Neuronal stem cell (in vitro differentiated cells): ENCODE measurements around the gene GAMT.

ENCODE experiments used
- DNase-seq: peaks from one replicate; pipeline ENCODE4 v3.0.0-alpha.2; 2013; ENCODE audit warnings: low spot score
- H2AFZ ChIP-seq: one replicate; pipeline ENCODE4 v1.6.1; 2013; ENCODE audit warnings: mild to moderate bottlenecking, low read length, inconsistent platforms
- H2AK5ac ChIP-seq: 2 replicates; pipeline ENCODE4 v1.6.1; 2013; ENCODE audit warnings: low read depth, mild to moderate bottlenecking, inconsistent platforms, low read length, moderate library complexity, mixed read lengths
- H2BK120ac ChIP-seq: 2 replicates; pipeline ENCODE4 v1.6.1; 2013; ENCODE audit warnings: low read depth, mild to moderate bottlenecking, inconsistent platforms, low read length, moderate library complexity, mixed read lengths
- H2BK12ac ChIP-seq: one replicate; pipeline ENCODE4 v1.6.1; 2013; ENCODE audit warnings: low read length, inconsistent platforms
- H2BK15ac ChIP-seq: 2 replicates; pipeline ENCODE4 v1.6.1; 2013; ENCODE audit warnings: mild to moderate bottlenecking, low read length, inconsistent platforms, mixed read lengths
- H2BK5ac ChIP-seq: one replicate; pipeline ENCODE4 v1.6.1; 2013; ENCODE audit warnings: inconsistent platforms, mild to moderate bottlenecking, low read length, moderate library complexity
- H3K14ac ChIP-seq: one replicate; pipeline ENCODE4 v1.6.1; 2013; ENCODE audit warnings: low read length, inconsistent platforms
- H3K18ac ChIP-seq: 2 replicates; pipeline ENCODE4 v1.6.1; 2013; ENCODE audit warnings: low read length, inconsistent platforms
- H3K23ac ChIP-seq: 2 replicates; pipeline ENCODE4 v1.6.1; 2013; ENCODE audit warnings: low read depth, mild to moderate bottlenecking, mixed read lengths, low read length, inconsistent platforms; ENCODE audit not compliant: poor library complexity
- H3K27ac ChIP-seq: replicated peaks from 3 replicates; pipeline ENCODE4 v1.5.1; 2013; ENCODE audit warnings: low read length, inconsistent platforms
- H3K27me3 ChIP-seq, 3 experiments: 2 replicates each; pipeline ENCODE4 v1.6.1; 2013; ENCODE audit warnings: low read length in 3 of 3, mild to moderate bottlenecking in 2 of 3, inconsistent platforms in 1 of 3, low read depth in 1 of 3, mixed read lengths in 1 of 3, moderate library complexity in 1 of 3; ENCODE audit not compliant: control insufficient read depth in 3 of 3, insufficient read depth in 3 of 3
- H3K36me3 ChIP-seq, 2 donors: replicated peaks in 1 of 2; 2 replicates each; pipeline ENCODE4 v1.6.1; 2013; ENCODE audit warnings: low read length in 2 of 2; ENCODE audit not compliant: control insufficient read depth in 2 of 2, insufficient read depth in 2 of 2
- H3K4ac ChIP-seq: 2 replicates; pipeline ENCODE4 v1.6.1; 2013; ENCODE audit warnings: inconsistent platforms, mild to moderate bottlenecking, low read length, moderate library complexity
- H3K4me1 ChIP-seq, 2 donors: 1 replicate in 1 of 2; 2 replicates in 1 of 2; pipeline ENCODE4 v1.6.1; 2013; ENCODE audit warnings: low read length in 2 of 2, low read depth in 1 of 2; ENCODE audit not compliant: control insufficient read depth in 2 of 2, insufficient read depth in 1 of 2
- H3K4me2 ChIP-seq: one replicate; pipeline ENCODE4 v1.6.1; 2013; ENCODE audit warnings: mild to moderate bottlenecking, low read length, inconsistent platforms; ENCODE audit not compliant: insufficient read depth, poor library complexity, severe bottlenecking
- H3K4me3 ChIP-seq, 2 donors: 2 replicates each; pipeline ENCODE4 v1.5.1; 2013; ENCODE audit warnings: low read length in 2 of 2, mild to moderate bottlenecking in 2 of 2, inconsistent platforms in 1 of 2, moderate library complexity in 1 of 2
- H3K79me1 ChIP-seq: one replicate; pipeline ENCODE4 v1.6.1; 2013; ENCODE audit warnings: low read depth, mild to moderate bottlenecking, inconsistent platforms, low read length, moderate library complexity
- H3K9ac ChIP-seq: one replicate; pipeline ENCODE4 v1.6.1; 2013; ENCODE audit warnings: mild to moderate bottlenecking, low read depth, low read length, inconsistent platforms; ENCODE audit not compliant: poor library complexity
- H3K9me3 ChIP-seq, 2 donors: replicated peaks in 1 of 2; 2 replicates each; pipeline versions ENCODE3 to v1.6.1; 2013; ENCODE audit warnings: low read length in 2 of 2, mild to moderate bottlenecking in 2 of 2, inconsistent platforms in 1 of 2, low read depth in 1 of 2, mixed read lengths in 1 of 2, moderate library complexity in 1 of 2; ENCODE audit not compliant: control insufficient read depth in 2 of 2, insufficient read depth in 1 of 2
- H4K8ac ChIP-seq: one replicate; pipeline ENCODE4 v1.6.1; 2013; ENCODE audit warnings: low read depth, mild to moderate bottlenecking, inconsistent platforms, low read length, moderate library complexity
- H4K91ac ChIP-seq: one replicate; pipeline ENCODE4 v1.6.1; 2013; ENCODE audit warnings: low read length, low read depth, mild to moderate bottlenecking, inconsistent platforms; ENCODE audit not compliant: poor library complexity
- WGBS, 2 donors: extraction: QIAGEN DNeasy Blood & Tissue Kit; methylation state at CpG; one replicate each; pipeline ENCODE4 v1.1.7; 2013; ENCODE audit warnings: missing lambda C conversion rate in 2 of 2, mixed read lengths in 1 of 2; ENCODE audit not compliant: insufficient read length in 2 of 2, insufficient replicate concordance in 1 of 2; ENCODE audit errors: extremely low coverage in 2 of 2; 5-methylcytosine and 5-hydroxymethylcytosine counted together

The GAMT gene

DNA sequence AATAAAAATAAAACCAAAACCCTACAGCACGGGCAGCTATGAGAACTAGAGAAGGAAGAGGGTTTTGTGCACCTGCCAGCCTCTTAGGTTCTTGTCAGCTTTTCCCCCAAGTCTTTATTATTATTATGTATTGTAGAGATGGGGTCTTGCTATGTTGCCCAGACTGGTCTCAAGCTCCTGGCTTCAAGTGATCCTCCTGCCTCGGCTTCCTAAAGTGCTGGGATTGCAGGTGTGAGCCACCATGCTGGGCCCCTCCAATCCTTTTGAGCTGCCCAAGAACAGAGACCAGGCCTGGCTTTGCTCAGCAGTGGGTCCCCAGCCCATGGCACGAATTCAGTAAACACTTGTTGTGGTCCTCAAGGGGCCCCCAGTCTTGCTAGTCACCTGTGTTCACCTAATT lies 19.1 kb downstream of the GAMT start:
- H3K27me3 ChIP-seq = no peaks in the 10 kb centered on the region
- no peak overlapping the region for H3K4me3 ChIP-seq
- H2BK15ac ChIP-seq = peak overlapping the region; percentile 45
- no peak overlapping the region for H2BK12ac ChIP-seq
- no peak for DNase-seq
- H2AFZ ChIP-seq = no peak overlapping the region
- H3K4ac ChIP-seq = no peak overlapping the region
- H3K23ac ChIP-seq = no peak overlapping the region
- no peak overlapping the region for H4K8ac ChIP-seq
- no peak overlapping the region for H3K14ac ChIP-seq
- H2AK5ac ChIP-seq = peak overlapping the region; percentile 60
- H3K4me1 ChIP-seq = peaks cover 5 to 12% of the 10 kb centered on the region in 2 donors
- WGBS, 2 donors = no CpG with 5 or more reads among the region's 3 CpGs
- H2BK120ac ChIP-seq = peak overlapping the region; percentile 6
- H3K9me3 ChIP-seq = no peaks in the 10 kb centered on the region
- H3K79me1 ChIP-seq = peaks cover 8% of the 10 kb centered on the region
- H4K91ac ChIP-seq = no peak overlapping the region
- H3K18ac ChIP-seq = no peak overlapping the region
- no peak overlapping the region for H3K9ac ChIP-seq
- H3K36me3 ChIP-seq = peaks cover 8 to 10% of the 10 kb centered on the region in 2 donors
- H3K4me2 ChIP-seq = no peak overlapping the region
- no peak overlapping the region for H3K27ac ChIP-seq
- H2BK5ac ChIP-seq = no peak overlapping the region

DNA sequence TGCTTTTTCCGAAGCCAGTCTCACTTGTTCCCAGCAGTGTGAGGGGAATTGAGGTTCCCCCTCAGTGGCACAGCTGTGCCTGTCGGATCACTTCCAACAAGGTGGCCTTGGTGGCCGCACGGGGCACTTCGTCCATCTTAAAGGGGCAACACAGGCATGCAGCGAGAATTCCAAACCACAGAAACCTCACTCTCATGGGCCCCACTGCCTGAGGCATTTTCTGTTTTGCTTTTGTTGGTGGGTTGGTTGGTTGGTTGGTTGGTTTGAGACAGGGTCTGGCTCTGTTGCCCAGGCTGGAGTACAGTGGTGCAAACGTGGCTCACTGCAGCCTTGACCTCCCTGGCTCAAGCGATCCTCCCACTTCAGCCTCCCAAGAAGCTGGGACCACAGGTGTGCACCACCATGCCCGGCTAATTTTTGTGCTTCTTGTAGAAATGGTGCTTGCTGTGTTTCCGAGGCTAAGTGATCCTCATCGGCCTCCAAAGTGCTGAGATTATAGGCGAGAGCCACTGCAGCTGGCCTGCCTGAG lies 21.3 kb downstream of the GAMT start:
- Histone ChIP-seq H3K4me3 (no peak overlapping the region), H3K9me3 (peaks cover 0 to 3% of the 10 kb centered on the region in 2 donors), H2BK12ac (no peak overlapping the region), H3K36me3 (peaks cover 11 to 21% of the 10 kb centered on the region in 2 donors), H3K79me1 (peaks cover 6% of the 10 kb centered on the region), H2AK5ac (peak overlapping the region; percentile 95), H3K27ac (no peak overlapping the region), H3K4ac (no peak overlapping the region), H4K8ac (peak overlapping the region; percentile 30), H2BK120ac (no peak overlapping the region), H2AFZ (no peak overlapping the region), H3K14ac (no peak overlapping the region), H3K9ac (no peak overlapping the region), H4K91ac (no peak overlapping the region), H3K23ac (peak overlapping the region; percentile 55), H3K27me3 (no peaks in the 10 kb centered on the region), H3K18ac (peak overlapping the region; percentile 90), H3K4me1 (peaks cover 5 to 12% of the 10 kb centered on the region in 2 donors), H2BK5ac (peak overlapping the region; percentile 75), H2BK15ac (peak overlapping the region; percentile 97), H3K4me2 (no peak overlapping the region)
- no peak for DNase-seq
- WGBS, 2 donors = no CpG with 5 or more reads among the region's 12 CpGs

DNA sequence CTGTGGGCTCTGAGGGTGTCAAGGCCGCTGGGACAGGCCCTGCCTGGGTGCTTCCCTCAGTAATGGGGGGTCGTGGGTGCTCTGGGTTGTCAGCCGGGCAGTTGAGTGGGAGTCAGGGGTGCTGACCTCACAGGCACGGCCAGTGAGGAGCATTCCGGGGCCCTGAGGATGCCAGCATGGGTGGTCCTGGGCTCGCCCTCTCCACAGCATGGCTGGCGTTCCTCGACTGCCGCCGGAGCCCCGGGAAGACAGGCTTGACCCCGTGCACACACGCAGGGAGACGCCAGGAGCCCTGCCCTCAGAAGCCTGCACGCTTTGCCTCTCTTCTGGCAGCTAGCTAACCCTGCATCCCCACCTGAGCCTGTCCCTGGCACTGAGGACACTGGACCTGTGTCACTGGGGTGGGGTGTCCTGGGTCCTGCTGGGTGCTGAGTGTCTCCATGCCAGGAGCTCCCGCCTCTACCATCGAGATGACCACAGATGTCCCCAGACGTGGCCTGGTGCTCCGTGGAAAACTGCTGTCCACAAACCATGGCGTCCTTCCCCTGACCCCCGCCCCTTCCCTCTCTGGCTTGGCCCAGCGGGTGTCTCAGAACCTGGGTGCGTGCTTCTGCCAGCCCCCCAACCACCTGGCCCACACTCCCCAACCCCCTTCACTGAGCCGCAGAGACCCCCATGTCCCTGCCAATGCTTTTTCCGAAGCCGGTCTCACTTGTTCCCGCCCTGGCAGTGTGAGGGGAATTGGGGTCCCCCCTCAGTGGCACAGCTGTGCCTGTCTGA lies 22.0 kb downstream of the GAMT start:
- Histone ChIP-seq H2BK15ac (peak overlapping the region; percentile 55), H3K36me3 (peaks cover 13 to 28% of the 10 kb centered on the region in 2 donors), H2AFZ (no peak overlapping the region), H3K14ac (peak overlapping the region; percentile 17), H3K4me3 (no peak overlapping the region), H2AK5ac (peak overlapping the region; percentile 70), H2BK12ac (no peak overlapping the region), H3K4me1 (peaks cover 5 to 10% of the 10 kb centered on the region in 2 donors), H3K27ac (no peak overlapping the region), H3K4me2 (no peak overlapping the region), H3K23ac (peak overlapping the region; percentile 55), H3K4ac (no peak overlapping the region), H2BK5ac (peak overlapping the region; percentile 75), H3K9me3 (peaks cover 0 to 3% of the 10 kb centered on the region in 2 donors), H3K27me3 (no peaks in the 10 kb centered on the region), H2BK120ac (no peak overlapping the region), H3K18ac (peak overlapping the region; percentile 71), H4K91ac (no peak overlapping the region), H4K8ac (peak overlapping the region; percentile 30), H3K79me1 (peaks cover 6% of the 10 kb centered on the region), H3K9ac (no peak overlapping the region)
- WGBS, 2 donors = no CpG with 5 or more reads among the region's 27 CpGs
- no peak for DNase-seq

DNA sequence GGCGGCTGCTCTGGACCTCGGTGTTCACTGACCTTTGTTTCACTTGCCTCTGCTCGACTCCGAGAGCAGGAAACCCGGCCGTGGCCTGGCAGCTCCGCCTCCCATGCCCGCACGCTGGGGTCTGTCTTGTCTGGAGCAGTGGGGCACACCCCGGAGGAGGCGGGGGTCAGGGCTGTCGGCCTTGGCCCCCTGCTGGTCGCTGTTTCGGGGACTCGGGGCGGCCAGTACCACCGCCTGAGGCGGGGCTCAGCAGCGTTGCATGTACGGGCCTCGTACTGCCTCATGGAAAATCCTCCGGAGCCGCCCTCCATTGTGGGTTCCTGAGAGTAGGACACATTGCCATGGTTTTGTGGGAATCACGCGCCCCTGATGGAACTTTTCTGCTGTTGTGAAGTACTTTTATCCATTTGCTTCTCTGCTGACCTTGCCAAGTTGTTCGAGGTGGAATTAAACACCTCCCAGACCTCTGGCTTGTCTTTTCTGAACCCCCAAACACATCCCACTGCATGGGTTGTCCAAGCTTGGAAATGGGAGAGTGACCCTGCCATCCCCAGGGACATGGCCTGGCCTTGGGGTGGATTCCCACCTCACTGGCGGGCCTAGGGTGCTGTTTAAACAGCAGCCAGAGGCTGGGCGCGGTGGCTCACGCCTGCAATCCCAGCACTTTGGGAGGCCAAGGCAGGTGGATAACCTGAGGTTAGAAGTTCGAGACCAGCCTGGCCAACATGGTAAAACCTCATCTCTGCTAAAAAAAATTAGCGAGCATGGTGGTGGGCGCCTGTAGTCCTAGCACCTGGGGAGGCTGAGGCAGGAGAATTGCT lies 23.2 kb downstream of the GAMT start:
- Histone ChIP-seq H2BK12ac (peak overlapping the region; percentile 22), H3K18ac (no peak overlapping the region), H3K79me1 (peaks cover 2% of the 10 kb centered on the region), H3K27ac (no peak overlapping the region), H2BK5ac (no peak overlapping the region), H4K8ac (no peak overlapping the region), H3K4me3 (no peak overlapping the region), H3K9me3 (peaks cover 0 to 3% of the 10 kb centered on the region in 2 donors), H2AFZ (no peak overlapping the region), H3K4me1 (peaks cover 5 to 10% of the 10 kb centered on the region in 2 donors), H3K4ac (no peak overlapping the region), H2BK15ac (no peak overlapping the region), H3K14ac (no peak overlapping the region), H3K4me2 (no peak overlapping the region), H3K36me3 (peaks cover 22 to 40% of the 10 kb centered on the region in 2 donors), H2BK120ac (no peak overlapping the region), H3K9ac (no peak overlapping the region), H3K27me3 (no peaks in the 10 kb centered on the region), H2AK5ac (no peak overlapping the region), H4K91ac (no peak overlapping the region), H3K23ac (no peak overlapping the region)
- WGBS, 2 donors = no CpG with 5 or more reads among the region's 33 CpGs
- no peak for DNase-seq
